T-helper 22 cell (primary cell): ENCODE results near the gene BAZ2B.

ENCODE experiments used
- DNase-seq: peaks from one replicate; pipeline ENCODE4 v3.0.0-alpha.2; 2020; ENCODE audit warnings: low read depth

BAZ2B gene

GRCh38 chr2:159459279-159459678, 157.1 kb downstream of the BAZ2B start:
- no peak for DNase-seq

- no peak for DNase-seq
Observed at GRCh38 chr2:159457589-159457988, 158.8 kb downstream of the BAZ2B start.

DNA sequence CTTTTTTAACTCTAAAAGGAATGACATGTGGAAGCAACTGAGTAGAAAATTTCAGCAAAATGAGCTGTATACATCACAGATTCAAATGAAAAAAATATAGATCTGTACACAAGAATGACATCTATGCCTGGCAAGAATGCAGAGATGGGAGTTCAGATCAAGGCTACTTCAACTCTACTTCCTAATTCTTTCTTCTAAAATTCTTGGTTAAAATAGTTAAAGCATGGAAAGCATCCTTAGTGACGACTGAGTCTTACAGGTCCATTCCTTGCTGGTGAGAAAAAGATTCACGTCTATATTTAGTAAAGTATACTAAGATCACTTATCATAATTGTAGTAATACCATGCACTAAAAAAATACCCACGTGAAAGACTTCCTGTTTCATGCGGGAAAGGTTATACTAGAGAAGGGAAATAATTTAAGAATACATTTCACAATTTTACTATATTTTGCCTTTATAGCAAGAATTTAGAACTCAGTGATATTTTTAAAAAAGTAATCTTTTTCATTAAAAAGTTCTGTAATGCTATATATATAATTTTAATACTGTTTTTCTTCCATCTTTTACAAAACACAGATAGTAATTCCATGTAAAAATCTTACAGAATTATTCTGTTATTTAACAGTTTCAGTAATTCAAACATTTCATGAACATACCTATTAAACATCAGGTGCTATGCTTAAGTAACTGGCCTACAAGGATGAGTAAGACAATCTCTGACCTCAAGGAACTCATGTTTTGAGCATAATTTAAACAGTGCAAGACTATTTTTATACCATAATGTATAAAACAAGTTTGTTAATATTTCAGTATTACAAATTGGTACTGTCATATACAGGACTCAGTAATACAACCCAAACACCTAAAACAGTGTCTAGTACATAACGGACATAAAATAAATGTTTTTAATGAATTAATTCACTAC, 159.6 kb downstream of the BAZ2B start:
- DNase-seq = no peak

DNA sequence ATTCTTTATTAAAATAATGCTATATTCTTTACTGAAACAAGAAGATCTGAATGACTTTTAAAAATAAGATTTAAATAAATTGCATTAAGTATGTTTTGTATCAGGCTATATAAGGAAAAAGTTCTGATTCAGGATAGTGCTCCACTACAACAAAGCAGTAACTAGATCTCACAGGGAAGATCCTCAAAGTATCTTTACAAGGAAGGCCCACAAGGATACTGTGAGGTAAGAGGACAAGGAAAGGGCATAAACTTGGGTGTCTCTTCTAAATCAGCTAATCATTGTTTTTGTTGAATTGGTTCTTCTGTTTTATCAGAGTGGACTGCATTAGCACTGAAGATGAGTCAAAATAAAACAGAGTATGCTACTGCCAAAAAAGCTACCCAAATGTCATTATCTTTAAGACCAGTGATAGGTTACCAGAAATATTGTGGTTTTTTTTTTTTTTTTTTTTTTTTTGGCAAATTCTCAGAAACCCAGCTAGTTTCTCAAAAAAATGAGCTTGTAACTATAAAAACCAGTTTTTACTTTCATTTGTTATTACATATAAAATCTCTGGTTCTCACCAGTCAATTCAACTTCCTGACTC, 160.9 kb downstream of the BAZ2B start:
- no peak for DNase-seq

DNA sequence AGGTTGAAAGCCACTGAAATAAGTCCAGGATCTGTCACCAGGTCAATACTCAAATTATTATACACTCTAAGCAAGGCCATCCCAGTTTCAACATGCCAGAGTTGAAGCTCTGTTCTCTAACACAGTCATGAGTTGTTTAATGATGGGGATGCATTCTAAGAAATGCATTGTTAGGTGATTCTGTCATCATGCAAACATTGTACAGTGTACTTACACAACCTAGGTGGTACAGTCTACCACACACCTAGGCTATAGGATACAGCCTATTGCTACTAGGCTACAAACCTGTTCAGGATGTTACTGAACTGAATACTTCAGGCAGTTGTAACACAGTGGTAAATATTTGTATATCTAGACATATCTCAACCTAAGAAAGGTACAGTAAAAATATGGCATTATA, 162.2 kb downstream of the BAZ2B start:
- no peak for DNase-seq

DNA sequence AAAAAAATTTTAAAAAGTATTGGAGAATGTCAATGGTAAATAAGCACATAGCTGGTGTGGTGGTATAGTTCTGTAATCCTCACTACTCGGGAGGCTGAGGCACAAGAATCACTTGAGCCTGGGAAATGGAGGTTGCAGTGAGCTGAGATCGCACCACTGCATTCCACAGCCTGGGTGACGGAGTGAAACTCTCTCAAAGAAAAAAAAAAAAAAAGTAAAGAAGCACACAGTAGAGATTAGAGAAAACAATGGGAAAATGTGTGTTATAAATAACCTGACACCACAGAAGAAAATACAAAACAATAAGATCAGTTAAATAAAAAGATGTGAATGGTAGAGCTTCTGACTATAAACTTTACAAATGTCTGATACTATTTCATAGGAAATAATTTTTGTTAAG, 166.2 kb downstream of the BAZ2B start:
- no peak for DNase-seq

- DNase-seq = no peak
Observed at GRCh38 chr2:159449504-159450124, 166.7 kb downstream of the BAZ2B start.

- DNase-seq = no peak
Observed at GRCh38 chr2:159446817-159447216, 169.5 kb downstream of the BAZ2B start.

- DNase-seq = no peak
Observed at GRCh38 chr2:159446201-159446600, 170.1 kb downstream of the BAZ2B start.

GRCh38 chr2:159445307-159445706, 171.0 kb downstream of the BAZ2B start:
- no peak for DNase-seq

- no peak for DNase-seq
Observed at GRCh38 chr2:159444754-159445153, 171.6 kb downstream of the BAZ2B start.

- DNase-seq = no peak
Observed at GRCh38 chr2:159442159-159442852, 174.0 kb downstream of the BAZ2B start.

DNA sequence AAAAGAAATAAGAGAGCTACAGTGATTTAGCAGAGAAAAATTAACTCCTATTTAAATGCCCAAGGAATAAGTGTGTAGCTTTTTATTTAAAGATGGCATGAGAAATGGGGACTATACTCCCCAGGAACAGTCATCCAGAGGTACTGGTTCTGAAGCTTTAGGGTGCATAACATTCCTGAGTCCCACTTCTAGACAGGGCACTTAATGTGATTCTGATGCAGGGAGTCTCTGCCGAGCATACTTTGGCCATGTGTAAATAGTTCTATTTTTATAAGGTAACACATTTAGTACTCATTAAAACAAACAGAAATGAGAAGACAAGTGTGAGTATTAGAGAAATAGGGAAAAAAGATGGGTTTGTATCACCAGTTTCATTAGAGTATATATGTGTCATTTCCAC, 175.2 kb downstream of the BAZ2B start:
- DNase-seq = no peak

GRCh38 chr2:159439421-159439820, 176.9 kb downstream of the BAZ2B start:
- DNase-seq = no peak

- no peak for DNase-seq
Observed at GRCh38 chr2:159438720-159439353, 177.5 kb downstream of the BAZ2B start.

- DNase-seq = no peak
Observed at GRCh38 chr2:159438284-159438683, 178.1 kb downstream of the BAZ2B start.

DNA sequence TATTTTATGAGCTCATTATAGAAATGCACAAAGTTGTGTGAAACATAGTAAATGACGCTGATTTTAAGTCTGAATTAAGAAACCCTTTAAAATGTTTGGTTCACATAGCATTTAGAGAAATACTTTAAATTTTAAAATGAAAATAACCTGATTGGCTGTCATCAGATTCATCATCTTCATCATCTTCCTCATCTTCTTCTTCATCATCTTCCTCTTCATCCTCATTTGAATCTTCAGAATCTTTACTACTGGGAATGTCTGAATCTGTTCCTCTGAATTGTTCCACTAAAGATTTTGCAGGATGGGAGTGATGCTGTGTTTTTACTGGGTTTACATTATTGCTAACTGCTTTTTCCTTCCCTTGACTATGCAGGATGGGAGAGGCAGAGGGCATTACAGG, 183.7 kb downstream of the BAZ2B start:
- no peak for DNase-seq

- no peak for DNase-seq
Observed at GRCh38 chr2:159427048-159427447, 189.3 kb downstream of the BAZ2B start.

GRCh38 chr2:159419403-159419802, 196.9 kb downstream of the BAZ2B start:
- DNase-seq = no peak

- DNase-seq = no peak
Observed at GRCh38 chr2:159411460-159411859, 204.9 kb downstream of the BAZ2B start.

GRCh38 chr2:159410276-159410675, 206.1 kb downstream of the BAZ2B start:
- DNase-seq = no peak
